Measurements from ENCODE around the gene TET2.
"Not testable (repeated sequence)": the region's sequence is repeated elsewhere in the genome, so short reads cannot be mapped to it uniquely, and the experiment has no call there.

The TET2 gene

DNA sequence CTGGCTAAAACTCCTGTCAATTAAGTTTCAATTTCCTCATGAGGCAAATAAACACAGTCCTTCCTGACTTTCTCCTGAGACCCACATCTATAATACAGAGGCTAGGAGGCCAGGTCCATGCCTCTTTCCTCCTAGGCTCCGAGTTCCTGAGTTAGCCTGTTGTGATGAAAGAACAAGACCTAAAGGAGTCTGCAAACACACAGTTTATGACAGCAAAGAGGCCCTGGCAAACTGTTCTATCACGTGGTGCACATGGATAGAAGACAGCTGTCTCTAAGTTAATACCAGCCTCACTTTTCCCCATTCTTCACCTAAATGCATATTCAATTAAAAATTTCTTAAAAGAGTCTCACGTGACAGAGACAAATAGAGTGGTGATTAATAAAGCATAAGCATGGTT is 145.2 kb downstream of the TET2 start:
- no peak for TF ChIP-seq POLR2A (IDR thresholded peaks at IDR 0.05; ENCODE audit: low read depth, low read length)
- DNase-seq (ENCODE audit: insufficient read length, low spot score) (no peak), FAIRE-seq (no peak)

DNA sequence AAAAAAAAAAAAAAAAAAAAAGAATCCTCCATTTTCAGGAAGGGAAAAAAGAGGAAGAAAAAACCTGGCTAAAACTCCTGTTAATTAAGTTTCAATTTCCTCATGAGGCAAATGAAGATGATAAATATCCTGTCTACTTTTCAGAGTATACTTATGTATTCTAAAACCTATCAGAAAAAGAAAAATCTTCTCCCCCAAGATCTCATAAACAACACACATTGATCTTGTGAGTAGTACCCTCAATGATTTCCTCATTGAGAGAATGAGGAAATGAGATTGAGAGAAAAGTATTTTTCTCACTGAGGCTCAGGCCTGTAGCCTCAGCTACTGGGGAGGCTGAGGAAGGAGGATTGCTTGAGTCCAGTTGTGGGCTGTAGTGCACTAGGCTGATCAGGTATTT is 146.7 kb downstream of the TET2 start:
- no peak for TF ChIP-seq POLR2A (IDR thresholded peaks at IDR 0.05; ENCODE audit: low read depth, low read length)
- no peak for DNase-seq (ENCODE audit: insufficient read length, low spot score)
- no peak for FAIRE-seq

DNA sequence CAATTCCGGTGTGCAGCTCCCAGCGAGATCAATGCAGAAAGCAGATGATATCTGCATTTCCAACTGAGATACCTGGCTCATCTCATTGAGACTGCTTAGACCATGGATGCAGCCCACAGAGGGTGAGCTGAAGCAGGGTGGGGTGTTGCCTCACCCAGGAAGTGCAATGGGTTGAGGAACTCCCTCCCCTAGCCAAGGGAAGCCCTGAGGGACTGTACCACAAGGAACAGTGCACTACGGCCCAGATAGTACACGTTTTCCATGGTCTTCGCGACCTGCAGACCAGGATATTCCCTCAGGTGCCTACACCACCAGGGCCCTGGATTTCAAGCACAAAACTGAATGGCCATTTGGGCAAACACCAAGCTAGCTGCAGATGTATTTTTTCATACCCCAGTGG is 150.0 kb downstream of the TET2 start:
- DNase-seq (ENCODE audit: insufficient read length, low spot score) (no peak), FAIRE-seq (no peak)
- no peak for TF ChIP-seq POLR2A (IDR thresholded peaks at IDR 0.05; ENCODE audit: low read depth, low read length)

- FAIRE-seq; DNase-seq (ENCODE audit: insufficient read length, low spot score): not testable (repeated sequence)
Observed at GRCh38 chr4:105299027-105299426, 152.4 kb downstream of the TET2 start.

DNA sequence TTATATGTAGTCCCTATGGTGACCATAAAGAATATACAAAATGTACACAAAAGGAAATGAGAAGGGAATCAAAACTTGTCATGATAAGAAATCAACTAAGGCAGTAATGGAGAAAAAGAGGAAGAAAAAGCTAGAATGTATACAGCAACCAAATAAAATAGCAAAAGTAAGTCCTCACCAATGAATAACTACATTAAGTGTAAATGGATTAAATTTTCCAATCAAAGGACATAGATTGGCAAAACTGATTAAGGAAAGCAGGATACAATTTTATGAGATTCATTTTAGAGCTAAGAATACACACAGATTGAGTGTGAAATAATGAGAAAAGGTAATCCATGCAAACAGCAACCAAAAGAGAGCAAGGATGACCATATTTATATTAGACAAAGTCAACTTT is 157.4 kb downstream of the TET2 start:
- TF ChIP-seq POLR2A (IDR thresholded peaks at IDR 0.05; ENCODE audit: low read depth, low read length): no peak
- FAIRE-seq: no peak
- no peak for DNase-seq (ENCODE audit: insufficient read length, low spot score)

DNA sequence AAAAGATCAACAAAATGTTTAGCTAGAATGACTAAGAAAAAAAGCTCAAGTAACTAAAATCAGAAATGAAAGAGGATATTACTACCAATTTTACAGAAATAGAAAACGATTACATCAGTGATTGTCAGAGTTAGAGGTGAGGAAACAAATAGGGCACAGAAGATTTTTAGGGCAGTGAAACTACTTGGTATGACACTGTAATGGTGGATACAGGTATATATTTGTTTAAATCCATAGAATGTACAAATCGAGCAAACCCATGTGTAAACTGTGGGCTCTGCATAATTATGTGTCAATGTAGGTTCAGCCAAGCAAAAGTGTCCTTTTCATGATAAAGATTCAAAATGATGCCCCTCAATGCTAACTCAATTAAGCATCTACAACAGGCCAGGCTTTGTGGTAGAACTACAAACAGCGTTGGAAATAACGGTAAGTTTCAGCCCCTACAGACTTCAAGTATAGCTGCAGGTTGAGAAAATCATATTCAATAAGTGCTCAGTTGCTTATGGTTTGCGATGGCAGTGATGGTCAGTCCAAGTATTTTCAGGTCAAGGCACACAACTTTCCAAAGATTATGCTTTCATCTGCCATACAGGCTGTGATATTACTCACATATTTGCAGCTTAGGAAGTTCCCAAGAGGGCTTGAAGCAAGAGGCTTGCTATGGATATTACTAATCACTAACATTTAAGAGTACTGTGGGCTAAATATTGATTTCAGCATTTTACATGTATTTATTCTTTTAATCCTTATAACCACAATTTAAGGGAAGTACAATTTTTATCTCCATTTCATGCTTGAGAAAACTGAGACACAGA is 158.6 kb downstream of the TET2 start:
- DNase-seq (ENCODE audit: insufficient read length, low spot score) (no peak), FAIRE-seq (no peak)
- TF ChIP-seq POLR2A (IDR thresholded peaks at IDR 0.05; ENCODE audit: low read depth, low read length): no peak

DNA sequence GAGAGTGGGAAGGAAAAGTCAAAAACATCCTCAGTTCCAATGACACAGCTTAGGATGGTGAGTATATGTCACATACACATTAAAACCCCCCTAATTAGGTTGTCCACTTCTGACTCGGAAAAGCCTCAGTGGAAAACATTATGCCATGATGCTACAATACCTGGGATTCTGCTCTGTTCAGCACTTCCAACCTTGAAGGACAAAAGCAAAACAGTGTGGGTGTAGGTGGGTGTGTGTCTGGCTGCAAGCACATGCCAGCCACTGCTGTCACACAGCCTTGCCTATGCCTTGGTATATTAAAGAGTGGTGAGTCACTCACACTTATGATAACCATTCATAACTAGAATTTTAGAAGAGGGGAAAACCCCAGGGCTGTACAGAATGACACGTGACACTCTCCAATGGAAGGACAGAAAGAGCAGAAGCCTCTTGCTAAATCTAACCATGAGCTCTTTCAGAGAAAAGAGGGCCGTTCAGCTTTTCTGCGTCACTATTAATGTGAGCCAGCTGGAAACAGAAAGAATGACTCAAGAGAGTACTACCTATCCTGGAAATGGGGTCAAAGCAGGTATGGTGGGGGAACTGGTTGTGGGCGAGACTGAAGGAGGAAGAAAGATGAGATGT is 159.6 kb downstream of the TET2 start:
- no peak for TF ChIP-seq POLR2A (IDR thresholded peaks at IDR 0.05; ENCODE audit: low read depth, low read length)
- DNase-seq (ENCODE audit: insufficient read length, low spot score) (no peak), FAIRE-seq (no peak)

GRCh38 chr4:105306820-105307219 is 160.1 kb downstream of the TET2 start:
- FAIRE-seq (no peak), DNase-seq (ENCODE audit: insufficient read length, low spot score) (no peak)
- TF ChIP-seq POLR2A (IDR thresholded peaks at IDR 0.05; ENCODE audit: low read depth, low read length): no peak

- TF ChIP-seq POLR2A (IDR thresholded peaks at IDR 0.05; ENCODE audit: low read depth, low read length): no peak
- DNase-seq (ENCODE audit: insufficient read length, low spot score): no peak
- no peak for FAIRE-seq
Observed at GRCh38 chr4:105318486-105318885, 171.8 kb downstream of the TET2 start.

DNA sequence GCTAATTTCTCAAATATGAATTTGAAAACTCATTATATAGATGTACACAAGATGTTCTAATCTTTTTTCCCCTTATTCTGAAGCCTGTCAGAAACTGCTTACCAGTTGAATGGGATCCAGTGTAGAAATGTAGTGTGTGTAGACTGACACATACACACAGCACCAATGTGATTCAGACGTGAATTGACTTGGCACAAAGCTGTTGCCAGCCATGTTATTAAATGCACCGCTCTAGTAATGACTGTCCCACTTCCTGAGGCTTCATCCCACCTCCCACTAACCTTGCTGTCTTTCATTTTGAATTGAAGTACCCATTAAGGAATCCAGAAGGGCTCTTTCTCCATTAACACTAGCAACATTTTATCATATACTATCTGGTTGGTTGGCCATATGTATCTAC is 180.5 kb downstream of the TET2 start:
- FAIRE-seq: no peak
- no peak for DNase-seq (ENCODE audit: insufficient read length, low spot score)
- no peak for TF ChIP-seq POLR2A (IDR thresholded peaks at IDR 0.05; ENCODE audit: low read depth, low read length)

- no peak for TF ChIP-seq POLR2A (IDR thresholded peaks at IDR 0.05; ENCODE audit: low read depth, low read length)
- FAIRE-seq (no peak), DNase-seq (ENCODE audit: insufficient read length, low spot score) (no peak)
Observed at GRCh38 chr4:105327956-105328355, 181.3 kb downstream of the TET2 start.

GRCh38 chr4:105329081-105329480 is 182.4 kb downstream of the TET2 start:
- no peak for TF ChIP-seq POLR2A (IDR thresholded peaks at IDR 0.05; ENCODE audit: low read depth, low read length)
- FAIRE-seq (no peak), DNase-seq (ENCODE audit: insufficient read length, low spot score) (no peak)
